Left lobe of liver (tissue), 2 donors: ENCODE results near the gene NCSTN. TPM values are rescaled to one million over a fixed set of nuclear protein-coding genes. Genes with fewer than 3 reads are reported as not detected.

Source experiments
- ATAC-seq: fragments of 200-7000 bp; cut with Tn5 transposase; one replicate; pipeline ENCODE4 v1.9.1; 2020; ENCODE audit warnings: mild to moderate bottlenecking, moderate library complexity
- DNase-seq: peaks from one replicate; pipeline ENCODE4 v3.0.0-alpha.2; 2020; ENCODE audit warnings: low spot score
- total RNA-seq: library from RNA; stranded (reverse); gene quantifications from one replicate; pipeline ENCODE4 v1.2.1, GENCODE V29; 2021
- donor health status: DM: no; HTN: no; CAD: no; lungs with moderate emphysema.
- donor health status: DM: no; HTN: yes; CAD: no.

NCSTN gene
- total RNA-seq: 32.1 TPM

- ATAC-seq: peak; percentile 99
- DNase-seq: peak; percentile 92
Observed at GRCh38 chr1:160342953-160343869, at the start of gene NCSTN, which contains the start of gene COPA. NCSTN (plus strand) TSS chr1:160343383; CDS start chr1:160343397, 14 bp downstream. COPA (minus strand) TSS chr1:160343250; CDS start chr1:160343170, 80 bp downstream.

GRCh38 chr1:160296036-160296435, 47.1 kb upstream of the NCSTN start:
- ATAC-seq (no peak), DNase-seq (no peak)

GRCh38 chr1:160300173-160300572, 43.0 kb upstream of the NCSTN start:
- no peak for ATAC-seq

GRCh38 chr1:160307118-160307791, 35.9 kb upstream of the NCSTN start:
- DNase-seq (no peak), ATAC-seq (no peak)

More at GRCh38 chr1:160300173-160300572, 43.0 kb upstream of the NCSTN start:
- no peak for DNase-seq

- no peak for ATAC-seq
Observed at GRCh38 chr1:160308451-160309184, 34.6 kb upstream of the NCSTN start.

GRCh38 chr1:160309185-160309557, 34.0 kb upstream of the NCSTN start:
- DNase-seq (no peak), ATAC-seq (no peak)

More at GRCh38 chr1:160308451-160309184, 34.6 kb upstream of the NCSTN start:
- DNase-seq: no peak

- DNase-seq (no peak), ATAC-seq (no peak)
Observed at GRCh38 chr1:160309571-160309970, 33.6 kb upstream of the NCSTN start.

- ATAC-seq (no peak), DNase-seq (no peak)
Observed at GRCh38 chr1:160315359-160315758, 27.8 kb upstream of the NCSTN start.

GRCh38 chr1:160322831-160323230, 20.4 kb upstream of the NCSTN start:
- DNase-seq (no peak), ATAC-seq (no peak)

GRCh38 chr1:160325252-160325651, 17.9 kb upstream of the NCSTN start:
- DNase-seq: no peak
- ATAC-seq: no peak

- no peak for ATAC-seq
- no peak for DNase-seq
Observed at GRCh38 chr1:160326418-160326817, 16.8 kb upstream of the NCSTN start.

GRCh38 chr1:160328184-160328583, 15.0 kb upstream of the NCSTN start:
- ATAC-seq: no peak

GRCh38 chr1:160330119-160330518, 13.1 kb upstream of the NCSTN start:
- DNase-seq (no peak), ATAC-seq (no peak)

More at GRCh38 chr1:160328184-160328583, 15.0 kb upstream of the NCSTN start:
- DNase-seq: no peak

GRCh38 chr1:160332516-160332915, 10.7 kb upstream of the NCSTN start:
- DNase-seq (no peak), ATAC-seq (no peak)

GRCh38 chr1:160338580-160338979, 4.6 kb upstream of the NCSTN start:
- ATAC-seq (no peak), DNase-seq (no peak)

GRCh38 chr1:160340146-160340545, 3.0 kb upstream of the NCSTN start:
- ATAC-seq (no peak), DNase-seq (no peak)

- DNase-seq (no peak), ATAC-seq (no peak)
Observed at GRCh38 chr1:160340866-160341265, 2.3 kb upstream of the NCSTN start.

- no peak for DNase-seq
- ATAC-seq: peak; percentile 16
Observed at GRCh38 chr1:160342526-160342925, 657 bp upstream of the NCSTN start.

- ATAC-seq: no peak
- no peak for DNase-seq
Observed at GRCh38 chr1:160344241-160344640, 1.1 kb downstream of the NCSTN start.

GRCh38 chr1:160344936-160345335, 1.8 kb downstream of the NCSTN start:
- no peak for ATAC-seq

GRCh38 chr1:160346463-160346862, 3.3 kb downstream of the NCSTN start:
- no peak for DNase-seq
- ATAC-seq: no peak

More at GRCh38 chr1:160344936-160345335, 1.8 kb downstream of the NCSTN start:
- no peak for DNase-seq
